Heart left ventricle (tissue), 13 donors: ENCODE data around the gene MVB12B.

Source experiments
- POLR2A ChIP-seq, 2 donors: fragments of 450-650 bp; IDR thresholded peaks; one replicate each; pipeline ENCODE4 v1.6.1; 2017; ENCODE audit warnings: antibody characterized with exemption in 2 of 2, mild to moderate bottlenecking in 2 of 2, moderate library complexity in 2 of 2
- TF ChIP-seq, protein P1 (sequence below), 12 donors: fragments of 200-600 bp; sonication (generic) in 4 of 12; IDR thresholded peaks; one replicate each; pipeline versions ENCODE4 v1.5.0 to v1.8.0; 2018 to 2022; ENCODE audit warnings: antibody characterized with exemption in 12 of 12, mild to moderate bottlenecking in 5 of 12
- donor health status: ischemic (EF 13 %, LVEDD 7.1; RV severe dilation, severe dysfunction).
- donor health status: DM: no; HTN: yes; CAD: no.
- donor health status: DM: no; HTN: no; CAD: no.
- donor health status: ischemic (EF 25% LVEDD 6.9; RV normal size, moderate dysfunction).
- donor health status: ischemic (EF 25% LVEDD 5.7; RV mildly dilated, moderate dysfunction).
- donor health status: ischemic (EF 35%, LVEDD 5.7; RV mildly dilated, moderate dysfunction).
- donor health status: nonischemic (EF 11% LVEDD 7.7; RV severe dilation, severe dysfunction).
- donor health status: DM: yes; HTN: yes; CAD: no.
- donor health status: PGD.
- donor health status: ischemic (EF 29% LVEDD 5.4; RV normal size, mild dysfunction).
- donor health status: nonischemic (EF 23%, LVEDD 6.1; RV moderate dilation, normal function).

DNA sequence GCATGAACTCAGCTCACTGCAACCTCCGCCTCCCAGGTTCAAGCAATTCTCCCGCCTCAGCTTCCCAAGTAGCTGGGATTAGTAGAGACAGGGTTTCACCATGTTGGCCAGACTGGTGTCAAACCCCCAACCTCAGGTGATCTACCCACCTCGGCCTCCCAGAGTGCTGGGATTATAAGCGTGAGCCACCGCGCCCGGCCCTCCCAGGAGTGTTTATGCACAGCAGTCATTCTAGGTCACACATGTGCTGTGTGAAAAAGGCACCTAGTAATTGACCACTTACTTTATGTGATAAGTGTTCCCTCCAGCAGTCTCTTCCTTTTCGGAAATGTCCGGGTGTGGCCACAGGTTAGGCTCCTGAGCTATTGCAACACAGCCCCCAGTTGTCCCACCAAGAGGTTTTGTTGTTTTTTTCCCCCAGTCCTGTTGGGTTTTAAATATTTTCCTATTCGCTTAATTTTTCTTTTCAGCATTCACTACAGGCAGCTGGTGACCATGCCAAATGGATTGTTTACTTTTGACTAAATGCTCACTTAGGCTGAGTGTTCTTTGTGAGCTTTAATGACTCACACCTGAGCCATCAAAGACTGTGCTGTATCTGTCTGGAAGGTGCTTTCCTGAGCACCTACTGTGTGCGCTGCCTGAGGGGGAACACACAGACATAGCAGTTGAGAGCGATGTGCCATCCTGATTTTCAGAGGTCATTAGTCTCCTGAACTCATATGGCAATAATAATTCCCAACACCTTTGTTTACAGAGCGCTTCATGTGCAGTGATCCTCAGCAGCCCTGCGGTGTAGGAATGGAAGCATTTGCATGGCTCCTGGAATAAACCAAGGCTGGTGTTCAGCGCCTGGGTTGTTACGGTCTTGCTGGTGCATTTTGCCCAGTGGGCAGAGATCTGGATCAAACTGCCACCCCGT lies 94.3 kb downstream of the MVB12B start:
- TF ChIP-seq, protein P1, sequence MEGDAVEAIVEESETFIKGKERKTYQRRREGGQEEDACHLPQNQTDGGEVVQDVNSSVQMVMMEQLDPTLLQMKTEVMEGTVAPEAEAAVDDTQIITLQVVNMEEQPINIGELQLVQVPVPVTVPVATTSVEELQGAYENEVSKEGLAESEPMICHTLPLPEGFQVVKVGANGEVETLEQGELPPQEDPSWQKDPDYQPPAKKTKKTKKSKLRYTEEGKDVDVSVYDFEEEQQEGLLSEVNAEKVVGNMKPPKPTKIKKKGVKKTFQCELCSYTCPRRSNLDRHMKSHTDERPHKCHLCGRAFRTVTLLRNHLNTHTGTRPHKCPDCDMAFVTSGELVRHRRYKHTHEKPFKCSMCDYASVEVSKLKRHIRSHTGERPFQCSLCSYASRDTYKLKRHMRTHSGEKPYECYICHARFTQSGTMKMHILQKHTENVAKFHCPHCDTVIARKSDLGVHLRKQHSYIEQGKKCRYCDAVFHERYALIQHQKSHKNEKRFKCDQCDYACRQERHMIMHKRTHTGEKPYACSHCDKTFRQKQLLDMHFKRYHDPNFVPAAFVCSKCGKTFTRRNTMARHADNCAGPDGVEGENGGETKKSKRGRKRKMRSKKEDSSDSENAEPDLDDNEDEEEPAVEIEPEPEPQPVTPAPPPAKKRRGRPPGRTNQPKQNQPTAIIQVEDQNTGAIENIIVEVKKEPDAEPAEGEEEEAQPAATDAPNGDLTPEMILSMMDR (IDR thresholded peaks at IDR 0.05), result no peak
- no peak for TF ChIP-seq POLR2A (IDR thresholded peaks at IDR 0.05)
